Stimulated activated naive CD8-positive, alpha-beta T cell treated with anti-CD3 and anti-CD28 coated beads, Interleukin-15, amount 100 ng/mL, for 72 hours (primary cell): ENCODE data around the gene RNF114.
"Not testable (repeated sequence)": the region's sequence is repeated elsewhere in the genome, so short reads cannot be mapped to it uniquely, and the experiment has no call there.

Experiments used
- ATAC-seq: fragments of 150-1000 bp; cut with Tn5 transposase; 2 replicates; pipeline ENCODE4 v1.10.0; 2021; ENCODE audit warnings: mild to moderate bottlenecking, moderate library complexity
- DNase-seq, 2 donors: peaks; one replicate each; pipeline ENCODE4 v3.0.0; 2021 to 2022
- H3K27ac Mint-ChIP-seq, 2 donors: one replicate each; pipeline ENCODE4 v1.8.0; 2022; ENCODE audit warnings: mild to moderate bottlenecking in 2 of 2, mixed read lengths in 2 of 2, moderate library complexity in 2 of 2
- H3K27me3 Mint-ChIP-seq: one replicate; pipeline ENCODE4 v1.8.0; 2022; ENCODE audit warnings: mixed read lengths
- H3K4me1 Mint-ChIP-seq: one replicate; pipeline ENCODE4 v1.8.0; 2022; ENCODE audit warnings: mild to moderate bottlenecking, mixed read lengths
- H3K4me3 Mint-ChIP-seq, 2 donors: one replicate each; pipeline ENCODE4 v1.8.0; 2022; ENCODE audit warnings: mild to moderate bottlenecking in 2 of 2, mixed read lengths in 2 of 2, moderate library complexity in 1 of 2
- H3K9me3 Mint-ChIP-seq, 2 donors: one replicate each; pipeline ENCODE4 v1.8.0; 2022; ENCODE audit warnings: mixed read lengths in 2 of 2

RNF114 gene

DNA sequence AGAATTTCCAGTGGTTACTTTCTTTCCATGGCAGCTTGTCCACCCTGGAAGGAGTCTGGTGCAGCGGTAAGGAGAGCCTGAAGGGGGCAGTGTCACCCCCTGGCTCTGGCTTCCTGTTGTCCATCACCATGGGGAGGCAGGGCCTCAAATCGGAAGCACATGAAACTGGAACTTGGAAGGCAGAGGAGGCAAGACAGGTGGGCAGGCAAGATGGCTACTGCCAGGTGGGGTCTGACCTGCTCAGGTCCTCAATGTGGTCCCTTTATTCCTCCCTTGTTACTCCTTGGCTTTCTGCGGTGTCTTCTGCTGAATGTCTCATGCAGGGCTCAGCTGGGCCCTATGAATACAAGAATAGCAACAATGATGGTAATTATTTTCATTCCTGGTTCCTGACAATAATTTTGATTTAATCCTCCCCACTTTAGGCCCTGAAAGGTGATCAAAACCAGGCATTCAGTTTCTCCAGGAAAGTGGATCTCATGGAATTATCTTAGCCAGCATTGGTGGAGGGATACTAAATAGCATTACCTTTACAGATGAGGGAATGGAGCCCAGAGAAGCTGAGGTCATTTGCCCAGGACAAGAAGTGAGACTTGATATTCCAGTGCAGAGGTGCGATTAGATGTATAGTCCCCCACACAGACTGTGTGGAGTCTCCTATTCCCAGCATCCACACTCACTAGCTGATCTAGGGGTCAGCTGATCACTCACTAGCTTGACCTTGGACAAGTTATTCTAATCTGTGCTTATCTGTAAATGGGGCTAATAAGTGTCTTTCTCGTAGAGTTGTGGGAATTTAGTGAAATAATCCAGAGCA lies 29.0 kb downstream of the RNF114 start:
- ATAC-seq: no peak
- H3K4me3 Mint-ChIP-seq: no peak overlapping the region

DNA sequence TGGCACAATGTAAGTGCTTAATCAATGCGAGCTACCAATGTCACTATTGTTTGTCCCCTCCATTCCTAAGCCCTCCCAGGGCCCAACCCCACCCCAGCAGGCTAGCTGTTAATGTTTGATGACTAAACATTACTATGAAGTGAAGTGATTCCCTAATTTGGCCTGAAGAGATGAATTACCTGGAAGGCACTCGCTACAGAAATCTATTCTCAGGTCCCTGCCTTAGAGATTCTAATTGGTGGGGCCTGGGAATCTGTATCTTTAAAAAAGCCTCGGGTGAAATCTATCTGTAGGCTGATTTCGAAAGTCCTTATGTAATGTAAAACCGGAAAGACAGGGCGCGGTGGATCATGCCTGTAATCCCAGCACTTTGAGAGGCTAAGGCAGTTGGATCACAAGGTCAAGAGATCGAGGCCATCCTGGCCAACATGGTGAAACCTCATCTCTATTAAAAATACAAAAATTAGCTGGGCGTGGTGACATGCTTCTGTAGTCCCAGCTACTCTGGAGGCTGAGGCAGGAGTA lies 29.6 kb downstream of the RNF114 start:
- Mint-ChIP-seq H3K27me3 (no peaks in the 10 kb centered on the region), H3K27ac (no peak overlapping the region), H3K4me3 (no peak overlapping the region), H3K9me3 (no peaks in the 10 kb centered on the region), H3K4me1 (no peaks in the 10 kb centered on the region)
- no peak for ATAC-seq
- no peak for DNase-seq

More for the DNA sequence above, 29.0 kb downstream of the RNF114 start:
- H3K9me3 Mint-ChIP-seq: no peaks in the 10 kb centered on the region
- H3K27ac Mint-ChIP-seq: no peak overlapping the region
- H3K27me3 Mint-ChIP-seq: no peaks in the 10 kb centered on the region
- no peaks in the 10 kb centered on the region for H3K4me1 Mint-ChIP-seq
- no peak for DNase-seq

DNA sequence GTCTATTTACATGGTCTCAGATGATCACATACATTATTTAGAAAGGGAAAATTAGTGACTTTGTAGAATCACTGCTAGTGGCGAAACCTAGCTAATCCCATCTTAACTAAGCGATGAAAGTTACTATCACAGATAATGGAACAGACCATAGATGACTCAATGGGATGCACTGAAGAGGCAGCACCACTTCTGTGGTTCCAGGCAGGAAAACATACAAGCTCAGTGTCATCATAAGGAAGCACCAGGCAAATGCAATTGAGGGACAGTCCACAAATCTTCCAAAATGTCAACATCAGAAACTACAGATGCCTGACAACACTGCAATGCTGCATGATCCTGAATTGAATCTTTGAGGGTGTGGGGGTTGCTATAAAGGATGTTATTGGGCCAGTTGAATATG lies 30.7 kb downstream of the RNF114 start:
- DNase-seq (no peak), ATAC-seq (no peak)
- peak overlapping the region in 1 of 2 donors; percentile 5 for H3K27ac Mint-ChIP-seq
- no peaks in the 10 kb centered on the region for H3K27me3 Mint-ChIP-seq
- H3K9me3 Mint-ChIP-seq: no peaks in the 10 kb centered on the region
- no peaks in the 10 kb centered on the region for H3K4me1 Mint-ChIP-seq
- H3K4me3 Mint-ChIP-seq: no peak overlapping the region

DNA sequence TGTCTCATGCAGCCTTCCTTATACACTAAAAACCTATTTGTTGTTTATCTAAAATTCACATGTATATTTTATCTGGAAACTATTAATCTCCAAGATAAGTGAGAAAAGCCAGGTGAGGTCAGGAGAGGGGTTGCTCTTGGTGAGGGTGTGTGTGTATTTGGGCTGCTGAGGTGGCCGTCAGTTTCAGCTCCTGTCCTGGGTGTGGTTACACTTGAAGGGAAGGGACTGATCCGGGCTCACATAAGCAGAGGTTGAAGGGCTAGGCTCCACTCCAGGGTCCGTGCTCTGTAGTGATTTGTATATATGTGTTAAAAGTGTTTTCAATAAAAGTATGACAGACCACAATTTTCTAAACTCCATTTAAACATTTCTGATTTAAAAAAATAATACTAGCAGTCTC lies 33.0 kb downstream of the RNF114 start:
- no peaks in the 10 kb centered on the region for H3K4me1 Mint-ChIP-seq
- no peaks in the 10 kb centered on the region for H3K9me3 Mint-ChIP-seq
- H3K27me3 Mint-ChIP-seq: no peaks in the 10 kb centered on the region
- H3K27ac Mint-ChIP-seq: no peak overlapping the region
- DNase-seq (no peak), ATAC-seq (no peak)
- H3K4me3 Mint-ChIP-seq: no peak overlapping the region

DNA sequence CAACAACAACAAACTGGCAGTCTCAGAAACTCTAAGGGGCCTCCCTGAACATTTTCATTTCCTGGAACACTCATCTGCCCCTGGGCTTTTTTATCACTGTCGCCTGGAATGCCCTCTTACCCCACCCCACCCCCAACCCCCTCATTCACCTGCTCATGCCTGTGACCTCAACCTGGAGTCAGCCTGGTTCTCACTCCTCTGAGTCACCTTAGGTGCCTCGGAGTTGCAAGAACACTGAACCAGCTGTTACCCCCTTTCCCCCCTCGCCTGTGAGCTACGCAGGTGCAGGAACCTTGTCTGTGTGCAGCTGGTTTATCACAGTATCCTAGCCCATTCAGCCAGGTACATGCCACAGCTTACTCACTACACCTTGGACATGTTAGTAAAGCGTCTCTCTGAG lies 33.7 kb downstream of the RNF114 start:
- no peak overlapping the region for H3K4me3 Mint-ChIP-seq
- no peaks in the 10 kb centered on the region for H3K4me1 Mint-ChIP-seq
- H3K27ac Mint-ChIP-seq: no peak overlapping the region
- no peak for ATAC-seq
- no peak for DNase-seq
- no peaks in the 10 kb centered on the region for H3K9me3 Mint-ChIP-seq
- no peaks in the 10 kb centered on the region for H3K27me3 Mint-ChIP-seq

DNA sequence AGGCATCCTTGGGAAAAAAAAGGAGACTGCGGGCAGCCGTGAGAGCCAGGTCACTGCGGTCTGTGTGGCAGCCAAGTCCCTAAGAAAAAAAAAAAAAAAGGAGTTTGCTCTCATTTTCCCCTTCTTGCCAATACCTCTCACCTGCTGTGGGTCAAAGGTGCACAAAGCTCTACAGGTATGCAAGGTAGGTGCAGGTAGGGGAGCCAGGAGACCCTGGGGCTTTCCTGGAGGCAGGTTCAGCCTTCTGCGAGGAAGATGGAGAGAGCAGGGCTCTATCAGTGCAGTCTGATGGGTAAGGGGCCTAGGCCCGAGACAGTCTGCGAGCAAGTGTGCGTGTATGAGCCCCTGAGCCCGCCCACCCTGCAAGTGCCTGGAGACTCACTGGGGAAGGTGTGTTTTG lies 34.3 kb downstream of the RNF114 start:
- ATAC-seq: no peak
- Mint-ChIP-seq H3K27ac (no peak overlapping the region), H3K27me3 (no peaks in the 10 kb centered on the region), H3K4me1 (no peaks in the 10 kb centered on the region), H3K9me3 (no peaks in the 10 kb centered on the region), H3K4me3 (no peak overlapping the region)
- no peak for DNase-seq

DNA sequence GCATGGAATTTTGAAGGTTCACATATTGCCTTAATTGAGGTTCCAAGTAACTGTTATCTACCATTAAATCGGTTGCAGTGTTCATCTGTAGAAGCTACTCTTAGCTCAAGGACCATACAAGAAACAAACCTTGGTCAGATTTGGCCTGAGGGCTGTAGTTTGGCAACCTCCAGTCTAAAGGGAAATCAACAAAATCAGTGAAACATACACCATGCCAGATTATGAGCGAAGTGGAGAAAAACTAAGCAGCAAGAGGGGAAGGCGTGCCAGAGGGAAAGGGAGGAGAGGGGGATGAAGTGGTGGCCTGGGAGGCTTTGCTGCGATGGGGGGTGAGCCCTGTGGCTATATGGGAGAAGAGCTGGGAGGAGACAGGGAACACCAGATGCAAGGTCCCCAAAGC lies 37.8 kb downstream of the RNF114 start:
- peaks cover 4% of the 10 kb centered on the region for H3K4me1 Mint-ChIP-seq
- H3K27ac Mint-ChIP-seq: no peak overlapping the region
- ATAC-seq (no peak), DNase-seq (no peak)
- H3K9me3 Mint-ChIP-seq: no peaks in the 10 kb centered on the region
- no peak overlapping the region for H3K4me3 Mint-ChIP-seq
- H3K27me3 Mint-ChIP-seq: peaks cover 11% of the 10 kb centered on the region

DNA sequence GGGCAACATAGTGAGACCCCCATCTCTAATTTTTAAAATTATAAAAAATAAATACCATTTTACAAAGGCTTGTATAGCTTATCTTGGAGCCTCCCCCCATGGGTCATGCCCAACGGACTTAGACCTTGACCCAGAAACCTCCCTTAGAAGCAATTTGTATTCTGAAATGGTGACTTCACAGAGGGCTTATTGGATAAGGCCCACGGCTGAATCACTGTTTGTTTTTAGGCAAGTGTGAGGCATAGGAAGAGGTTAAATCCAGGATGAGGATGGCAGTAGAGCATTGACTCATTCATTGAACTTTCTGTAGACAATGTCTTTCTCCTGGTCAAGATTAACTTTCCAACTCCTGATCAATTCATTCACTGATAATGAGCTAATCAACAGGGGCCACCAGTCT lies 40.3 kb downstream of the RNF114 start:
- Mint-ChIP-seq H3K27ac (peak overlapping the region in 1 of 2 donors; percentile 47), H3K4me3 (no peak overlapping the region), H3K27me3 (peaks cover 18% of the 10 kb centered on the region), H3K4me1 (peaks cover 19% of the 10 kb centered on the region), H3K9me3 (no peaks in the 10 kb centered on the region)
- no peak for DNase-seq
- ATAC-seq: no peak

DNA sequence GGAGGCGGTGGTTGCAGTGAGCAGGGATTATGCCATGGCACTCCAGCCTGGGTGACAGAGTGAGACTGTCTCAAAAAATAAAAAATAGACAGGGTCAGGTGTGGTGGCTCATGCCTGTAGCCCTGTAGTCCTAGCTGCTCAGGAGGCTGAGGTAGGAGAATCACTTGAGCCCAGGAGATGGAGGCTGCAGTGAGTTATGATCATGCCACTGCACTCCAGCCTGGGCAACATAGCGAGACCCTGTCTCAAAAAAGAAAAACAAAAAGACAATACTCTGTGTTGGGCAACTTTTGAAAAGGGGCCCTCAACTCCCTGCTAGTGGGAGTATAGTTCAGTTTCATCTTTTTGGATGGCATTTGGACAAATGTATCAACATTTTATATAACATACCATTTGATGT lies 41.5 kb downstream of the RNF114 start:
- Mint-ChIP-seq H3K4me1 (peaks cover 30% of the 10 kb centered on the region), H3K27me3 (peaks cover 18% of the 10 kb centered on the region)
- ATAC-seq, H3K27ac Mint-ChIP-seq, H3K4me3 Mint-ChIP-seq, H3K9me3 Mint-ChIP-seq, DNase-seq: not testable (repeated sequence)

DNA sequence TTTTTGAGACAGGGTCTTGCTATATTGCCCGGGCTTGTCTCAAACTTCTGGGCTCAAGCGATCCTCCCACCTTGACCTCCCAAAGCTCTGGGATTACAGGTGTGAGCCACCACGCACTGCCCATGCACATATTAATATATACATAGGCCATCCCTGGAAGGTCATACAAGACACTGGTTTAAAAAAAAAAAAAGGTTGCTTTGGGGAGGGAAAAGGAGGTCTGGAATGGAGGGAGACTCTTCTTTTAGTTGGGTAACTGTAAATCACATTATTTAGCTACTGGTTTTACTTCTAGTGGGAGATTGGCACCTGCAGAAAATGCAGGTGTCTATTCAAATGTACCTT lies 42.5 kb downstream of the RNF114 start:
- Mint-ChIP-seq H3K9me3 (no peaks in the 10 kb centered on the region), H3K27ac (no peak overlapping the region), H3K4me1 (peaks cover 39% of the 10 kb centered on the region), H3K4me3 (no peak overlapping the region), H3K27me3 (peaks cover 18% of the 10 kb centered on the region)
- DNase-seq: no peak
- ATAC-seq: no peak

DNA sequence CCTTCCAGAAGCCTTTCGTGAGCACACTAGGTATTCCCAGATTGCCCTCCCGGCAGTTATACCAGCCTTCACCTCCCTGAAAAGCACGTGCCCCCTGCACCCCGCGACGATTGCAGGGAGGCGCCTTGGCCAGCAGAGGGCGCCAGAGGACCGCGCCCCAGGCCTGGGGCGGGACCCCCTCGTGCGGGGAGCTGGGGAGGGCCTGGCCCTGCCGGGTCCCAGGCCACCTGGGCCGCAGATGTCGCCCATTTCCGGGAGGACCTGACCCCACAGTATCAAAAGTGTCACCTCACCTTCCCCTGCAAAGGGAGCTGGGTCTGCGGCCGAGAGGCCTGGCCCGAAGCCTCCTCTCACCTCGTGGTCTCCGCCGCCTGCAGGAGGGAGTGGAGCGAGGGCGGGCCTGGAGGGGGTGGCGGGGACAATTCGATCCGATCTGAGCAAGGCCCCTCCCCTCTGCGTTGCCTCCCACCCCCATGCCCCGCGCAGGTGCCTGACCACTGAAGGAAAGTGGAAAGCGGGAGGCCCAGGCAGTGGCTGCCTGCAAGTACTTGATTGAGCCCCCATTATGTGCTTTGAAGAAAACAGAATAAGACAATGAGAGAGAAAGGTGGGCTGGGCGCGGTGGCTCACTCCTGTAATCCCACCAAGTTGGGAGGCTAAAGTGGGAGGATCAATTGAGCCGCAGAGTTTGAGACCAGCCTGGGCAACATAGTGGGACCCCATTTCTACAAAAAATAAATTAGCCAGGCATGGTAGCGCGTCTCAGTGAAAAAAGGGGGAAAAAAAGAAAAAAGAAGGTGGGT lies 43.0 kb downstream of the RNF114 start:
- H3K4me1 Mint-ChIP-seq: peaks cover 45% of the 10 kb centered on the region
- peaks cover 18% of the 10 kb centered on the region for H3K27me3 Mint-ChIP-seq
- no peaks in the 10 kb centered on the region for H3K9me3 Mint-ChIP-seq
- peak overlapping the region in 1 of 2 donors; percentile 46 for H3K4me3 Mint-ChIP-seq
- DNase-seq: peak; percentile 62 to 64
- peak; percentile 70 for ATAC-seq
- H3K27ac Mint-ChIP-seq: no peak overlapping the region

DNA sequence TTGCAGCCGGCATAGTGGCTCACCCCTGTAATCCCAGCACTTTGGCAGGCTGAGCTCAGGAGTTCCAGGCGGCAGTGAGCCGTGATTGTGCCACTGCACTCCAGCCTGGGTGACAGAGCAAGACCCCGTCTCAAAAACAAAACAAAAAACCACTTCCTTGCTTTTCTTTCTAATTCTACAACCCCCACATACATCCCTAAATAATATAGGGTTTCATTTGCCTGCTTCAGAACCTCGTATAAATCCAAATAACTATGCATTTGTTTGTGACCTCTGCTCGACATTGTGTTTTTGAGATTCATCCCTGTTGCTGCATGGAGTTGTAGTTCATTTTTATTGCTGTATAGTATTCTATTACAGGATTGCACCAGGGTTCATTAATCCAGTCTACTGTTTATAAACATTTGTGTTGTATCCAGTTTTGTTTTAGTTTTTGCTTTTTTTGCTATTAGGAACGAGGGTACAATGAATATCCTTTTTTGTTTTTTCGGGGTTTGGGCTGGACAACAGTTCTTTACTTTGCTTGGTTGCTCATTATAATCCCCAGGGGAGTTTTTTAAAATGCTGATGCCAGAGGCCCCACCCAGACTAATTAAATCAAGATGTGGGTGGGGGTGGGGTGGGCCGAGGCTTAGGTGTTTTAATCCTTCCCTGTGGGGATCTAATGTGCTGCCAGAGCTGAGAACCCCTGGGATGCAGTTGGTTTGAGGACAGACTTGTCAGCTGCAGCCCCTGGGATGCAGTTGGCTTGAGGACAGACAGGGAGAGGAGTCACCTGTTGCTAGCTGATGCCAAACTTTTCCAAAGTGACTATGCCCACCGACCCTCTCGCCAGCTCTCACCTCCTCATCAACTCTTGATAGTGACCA lies 44.2 kb downstream of the RNF114 start:
- H3K27me3 Mint-ChIP-seq: peaks cover 18% of the 10 kb centered on the region

DNA sequence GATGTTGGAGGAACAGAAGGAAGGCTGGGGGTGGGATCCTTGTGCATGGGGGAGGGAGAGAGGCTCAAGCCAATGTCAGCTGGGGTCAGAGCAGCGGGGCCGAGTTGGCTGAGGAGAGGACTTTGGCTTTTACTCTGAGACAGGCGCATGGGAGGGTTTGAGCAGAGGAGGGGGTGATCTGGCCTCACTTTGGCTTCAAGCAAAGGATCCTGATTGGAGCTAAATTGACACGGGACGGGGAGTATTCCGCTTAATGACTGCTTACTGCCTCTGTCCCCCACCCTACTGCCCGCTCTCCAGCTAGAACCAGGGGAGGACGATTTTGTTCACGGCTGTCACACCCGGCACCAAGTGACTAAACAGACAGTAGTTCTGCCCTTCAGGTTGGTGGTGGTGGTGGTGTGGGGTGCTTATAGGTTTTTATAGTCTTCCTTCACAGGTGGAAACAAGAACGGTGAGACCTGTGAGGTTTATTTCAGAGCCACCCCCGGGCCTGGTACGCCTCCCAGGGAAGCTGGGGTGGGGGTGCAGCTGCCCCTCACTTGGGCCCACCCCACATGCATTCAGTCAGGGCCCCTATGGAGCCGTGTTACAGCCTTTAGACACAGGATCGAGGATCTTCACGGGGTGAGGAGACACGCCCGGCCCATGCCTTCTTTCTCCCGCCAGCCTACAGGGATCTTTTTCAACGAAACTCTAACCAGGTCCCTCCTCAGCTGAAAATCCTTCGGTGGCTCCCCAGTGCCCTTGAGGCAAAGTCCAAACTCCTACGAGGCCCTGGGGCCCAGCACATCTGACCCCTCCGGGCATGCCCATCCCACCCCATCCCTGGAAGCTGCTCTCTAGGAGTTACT lies 45.2 kb downstream of the RNF114 start:
- ATAC-seq: no peak
- peaks cover 18% of the 10 kb centered on the region for H3K27me3 Mint-ChIP-seq
- no peak for DNase-seq
- no peak overlapping the region for H3K27ac Mint-ChIP-seq
- peaks cover 45% of the 10 kb centered on the region for H3K4me1 Mint-ChIP-seq
- H3K9me3 Mint-ChIP-seq: no peaks in the 10 kb centered on the region
- peak overlapping the region; percentile 4 to 67 for H3K4me3 Mint-ChIP-seq

More for the DNA sequence above, 44.2 kb downstream of the RNF114 start:
- ATAC-seq (no peak), DNase-seq (no peak)
- Mint-ChIP-seq H3K9me3 (no peaks in the 10 kb centered on the region), H3K27ac (no peak overlapping the region), H3K4me3 (no peak overlapping the region), H3K4me1 (peaks cover 45% of the 10 kb centered on the region)

DNA sequence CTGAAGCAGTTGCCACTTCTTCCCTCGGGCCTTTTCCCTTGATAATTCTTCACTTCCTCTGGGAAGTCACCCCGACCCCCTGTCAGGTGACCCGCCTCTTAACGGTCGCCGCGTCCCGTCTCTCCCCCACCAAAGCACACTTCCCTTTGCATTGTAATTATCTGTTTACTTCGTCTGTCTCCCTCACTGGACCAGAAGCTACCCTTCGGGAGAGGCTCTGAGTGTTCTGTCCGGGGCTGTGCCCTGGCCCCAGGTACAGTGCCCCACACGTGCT lies 45.8 kb downstream of the RNF114 start:
- H3K27me3 Mint-ChIP-seq: peaks cover 12% of the 10 kb centered on the region
- DNase-seq (no peak), ATAC-seq (no peak)
- peaks cover 45% of the 10 kb centered on the region for H3K4me1 Mint-ChIP-seq
- H3K4me3 Mint-ChIP-seq: peak overlapping the region; percentile 67 to 74
- H3K9me3 Mint-ChIP-seq: no peaks in the 10 kb centered on the region
- no peak overlapping the region for H3K27ac Mint-ChIP-seq
